HS-5 (cell line): ENCODE results near the gene KRT27.
A peak's percentile ranks its signal among the peaks of the same experiment; 100 is the strongest.

Experiments
- DNase-seq: peaks from one replicate; pipeline ENCODE4 v3.0.0-alpha.2; 2012; ENCODE audit warnings: low read depth

KRT27 gene

DNA sequence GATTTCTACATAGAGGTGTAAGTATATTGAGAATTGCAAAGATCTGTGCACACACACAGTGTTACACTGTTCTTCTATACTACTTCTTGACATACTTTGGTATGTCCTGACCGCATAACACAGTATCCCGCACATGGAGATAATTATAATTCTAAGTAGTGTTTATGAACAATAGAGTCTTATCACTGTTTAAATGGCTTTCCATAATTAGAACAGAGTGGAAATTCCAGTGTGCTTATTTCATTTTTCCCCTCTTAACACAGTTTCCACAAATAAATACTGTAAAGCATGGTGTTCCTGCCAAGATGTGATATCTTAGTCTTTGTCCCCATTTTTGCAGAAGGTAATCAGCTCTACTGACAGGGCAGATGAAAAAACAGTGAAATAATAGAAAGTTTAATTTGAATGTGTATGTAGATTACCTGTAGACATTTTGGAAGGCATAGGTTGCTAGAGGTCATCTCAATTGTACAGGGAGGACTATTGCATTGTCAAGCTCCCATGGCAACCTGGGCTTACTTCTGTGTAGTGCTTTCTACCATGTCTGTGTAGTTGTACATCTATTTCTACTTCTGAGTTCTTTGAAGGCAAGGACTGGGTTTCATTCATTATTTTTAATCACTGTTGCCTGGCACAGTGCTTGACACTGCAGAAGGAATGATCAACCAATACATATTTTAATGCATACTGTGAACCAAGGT, 27.5 kb upstream of the KRT27 start:
- no peak for DNase-seq

DNA sequence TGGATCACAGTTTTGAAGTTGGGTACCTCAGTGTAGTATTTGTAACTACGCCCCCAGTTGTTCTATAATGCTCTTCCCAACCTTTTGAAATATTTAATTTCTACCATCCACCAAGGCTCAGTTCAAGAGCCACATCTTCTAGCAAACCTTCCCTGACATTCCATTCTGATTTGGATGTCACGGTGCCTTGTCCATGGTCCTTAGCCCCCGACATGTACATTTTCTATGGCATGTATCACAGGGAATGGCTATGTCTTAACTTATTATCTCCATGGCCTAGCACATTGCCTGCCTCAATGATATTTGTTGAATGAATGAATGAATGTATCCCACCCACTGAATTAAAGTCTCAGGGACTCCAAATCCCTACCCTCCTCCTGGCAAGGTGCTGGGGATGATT, 23.8 kb upstream of the KRT27 start:
- no peak for DNase-seq

DNA sequence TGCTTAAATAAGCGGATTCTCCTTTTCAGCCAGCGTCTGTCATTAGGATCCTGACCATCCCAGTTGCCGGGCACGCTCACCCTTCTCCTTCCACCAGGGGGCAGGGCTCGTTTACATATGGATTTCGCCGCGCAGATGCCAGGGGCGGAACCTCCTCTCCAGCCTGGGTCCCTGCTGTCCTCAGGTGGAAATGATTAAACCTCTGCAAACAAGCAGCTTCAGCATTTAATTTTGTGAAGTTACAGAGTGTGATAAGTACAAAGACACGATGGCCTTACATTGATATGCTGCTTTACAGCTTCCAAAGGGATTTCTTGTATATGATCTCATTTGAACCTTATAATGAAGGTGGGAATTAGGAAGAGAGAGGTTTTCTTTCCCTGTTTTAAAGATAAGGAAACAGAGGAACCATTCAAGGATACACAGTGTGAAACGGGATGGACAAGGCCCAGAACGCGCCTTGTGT, 21.3 kb upstream of the KRT27 start:
- peak; percentile 44 for DNase-seq

DNA sequence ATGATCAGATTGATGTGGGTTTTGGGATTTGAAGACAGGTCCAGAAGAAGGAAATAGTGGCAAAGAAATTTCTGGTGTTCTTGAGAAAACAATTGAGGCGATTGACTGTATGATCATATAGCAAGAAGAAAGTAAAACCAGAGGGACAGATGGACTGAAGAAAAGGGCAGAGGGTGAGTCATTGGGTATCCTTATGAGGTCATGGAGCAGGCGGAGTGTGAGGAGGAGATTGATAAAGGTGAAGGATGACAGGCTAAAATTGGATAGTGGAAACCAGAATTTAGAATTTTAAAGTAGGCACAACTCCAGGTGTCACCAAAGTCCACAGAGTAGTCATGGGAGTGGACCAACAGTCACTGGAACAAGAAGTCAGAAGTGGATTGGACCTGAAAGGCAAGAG, 18.8 kb upstream of the KRT27 start:
- DNase-seq = no peak

DNA sequence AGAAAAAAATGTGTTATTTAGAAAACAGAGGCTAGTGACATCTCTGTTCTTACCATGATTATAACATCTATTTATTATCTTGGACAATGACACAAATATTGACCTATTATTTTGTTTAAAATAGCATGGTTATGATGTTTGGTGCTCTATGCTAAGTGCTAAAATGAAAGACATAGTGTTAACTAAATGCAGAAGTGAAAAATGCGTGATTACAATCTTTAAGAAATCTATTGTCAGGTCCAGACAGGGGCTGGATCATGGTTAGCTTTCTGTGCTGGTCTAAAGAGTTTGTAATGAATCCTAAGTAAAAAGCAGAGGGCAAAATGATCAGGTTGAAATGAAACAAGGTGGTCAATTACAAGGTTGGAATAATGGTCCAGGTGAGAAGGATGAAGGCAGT, 18.0 kb upstream of the KRT27 start:
- DNase-seq = no peak

DNA sequence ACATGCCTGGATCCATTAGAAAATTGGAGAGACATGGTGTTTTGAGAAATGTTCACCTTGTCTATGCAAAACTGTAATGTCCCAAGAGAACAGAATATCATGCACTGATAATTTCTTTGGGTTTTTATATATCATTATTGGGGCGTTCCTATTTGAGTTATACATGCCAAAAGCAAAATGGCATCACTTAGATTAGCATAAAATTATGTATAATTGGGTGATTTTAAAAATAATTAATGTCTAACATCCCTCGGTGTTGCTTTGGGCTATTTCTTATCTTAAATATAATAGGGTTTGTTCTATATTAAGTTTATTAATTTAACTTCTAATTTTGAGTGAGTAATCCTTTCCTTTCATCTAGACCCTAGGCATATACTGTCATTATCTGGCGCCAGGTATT, 17.5 kb upstream of the KRT27 start, which contains the start of gene KRT28:
Gene KRT28, minus strand, starts transcription at position 101 of the 400 bp plus-strand sequence. Its CDS starts 66 bp downstream, at position 35.
- DNase-seq = no peak

DNA sequence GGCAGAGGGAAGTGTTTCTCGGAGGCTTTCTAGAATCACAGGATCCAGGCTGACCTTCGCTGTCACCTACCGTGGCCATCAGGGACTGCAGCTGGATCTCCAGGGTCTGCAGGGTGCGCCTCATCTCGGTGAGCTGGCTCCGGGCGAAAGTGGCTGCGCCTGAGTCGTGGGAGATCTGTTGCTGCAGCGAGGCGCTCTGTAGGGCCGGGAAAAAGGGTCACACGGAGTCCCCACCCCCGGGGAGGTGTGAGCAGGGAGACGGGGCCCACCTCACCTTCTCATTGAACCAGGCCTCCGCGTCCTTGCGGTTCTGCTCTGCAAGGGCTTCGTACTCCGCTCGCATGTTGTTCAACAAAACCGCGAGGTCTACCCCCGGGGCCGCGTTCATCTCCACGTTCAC, 14.5 kb upstream of the KRT27 start:
- no peak for DNase-seq

DNA sequence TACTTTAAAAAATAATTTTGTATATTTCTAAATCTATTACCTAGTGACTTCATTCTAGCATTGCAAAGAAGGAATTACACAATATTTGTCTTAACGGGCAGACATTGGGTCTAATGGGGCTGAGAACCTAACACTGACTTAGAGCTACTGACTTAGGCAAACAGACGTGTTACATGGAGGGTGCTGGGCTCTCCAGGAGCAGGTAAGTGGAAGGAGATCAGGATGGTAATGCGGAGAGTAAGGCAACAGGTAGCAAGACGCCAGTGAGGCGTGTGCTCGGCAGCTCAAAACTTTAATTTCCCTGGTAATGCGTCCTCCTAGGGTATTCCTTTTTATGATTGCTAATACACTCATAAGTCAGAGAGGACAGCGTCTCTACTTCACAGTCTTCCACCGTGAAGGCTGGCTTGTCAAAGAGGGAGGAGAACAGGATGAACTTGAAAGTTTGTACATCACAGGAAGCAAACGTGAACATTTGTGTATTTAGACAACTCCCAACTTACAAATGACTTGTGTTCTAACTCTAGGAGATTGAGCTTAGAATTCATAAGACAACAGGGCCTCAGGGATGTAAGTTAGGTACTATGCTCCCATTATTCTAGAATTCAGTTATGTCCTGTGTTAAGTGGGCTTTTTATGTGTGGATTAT, 12.8 kb upstream of the KRT27 start:
- DNase-seq = no peak

DNA sequence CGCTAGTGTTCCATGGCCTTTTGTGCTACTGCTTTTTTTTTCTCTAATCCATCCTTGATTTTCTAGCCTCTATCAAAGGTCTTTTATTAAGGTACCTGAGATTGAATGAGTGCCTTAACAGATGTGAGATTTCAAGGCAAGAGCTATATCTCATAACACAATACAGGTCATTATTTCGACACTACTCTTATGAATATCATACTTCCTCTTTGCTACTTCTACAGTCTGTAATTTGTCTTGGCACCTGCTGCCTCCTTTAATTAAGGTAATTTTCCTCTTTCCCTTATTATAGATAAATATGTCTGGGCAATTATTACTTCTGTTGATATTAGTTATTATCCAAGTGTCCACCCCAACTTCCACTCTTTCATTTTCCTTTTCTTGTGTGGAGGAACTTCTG, 12.1 kb upstream of the KRT27 start:
- no peak for DNase-seq

DNA sequence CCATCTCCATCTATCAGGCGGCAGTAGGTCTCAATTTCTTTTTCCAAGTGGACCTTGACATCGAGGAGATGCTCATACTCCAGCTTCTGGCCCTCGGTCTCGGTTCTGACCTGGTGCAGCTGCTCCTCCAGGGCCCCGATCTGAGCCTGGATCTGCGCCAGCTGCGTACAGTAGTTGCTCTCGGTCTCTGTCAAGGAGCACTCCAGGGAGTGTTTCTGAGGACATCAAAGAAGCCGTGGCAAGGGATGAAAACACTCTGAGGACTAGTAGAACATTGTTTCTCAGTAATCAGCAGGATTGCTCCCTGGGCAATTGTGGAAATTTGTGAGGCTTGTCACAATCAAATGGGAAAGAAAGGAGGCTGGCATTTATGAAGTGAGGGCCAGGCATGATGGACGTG, 11.5 kb upstream of the KRT27 start:
- no peak for DNase-seq

DNA sequence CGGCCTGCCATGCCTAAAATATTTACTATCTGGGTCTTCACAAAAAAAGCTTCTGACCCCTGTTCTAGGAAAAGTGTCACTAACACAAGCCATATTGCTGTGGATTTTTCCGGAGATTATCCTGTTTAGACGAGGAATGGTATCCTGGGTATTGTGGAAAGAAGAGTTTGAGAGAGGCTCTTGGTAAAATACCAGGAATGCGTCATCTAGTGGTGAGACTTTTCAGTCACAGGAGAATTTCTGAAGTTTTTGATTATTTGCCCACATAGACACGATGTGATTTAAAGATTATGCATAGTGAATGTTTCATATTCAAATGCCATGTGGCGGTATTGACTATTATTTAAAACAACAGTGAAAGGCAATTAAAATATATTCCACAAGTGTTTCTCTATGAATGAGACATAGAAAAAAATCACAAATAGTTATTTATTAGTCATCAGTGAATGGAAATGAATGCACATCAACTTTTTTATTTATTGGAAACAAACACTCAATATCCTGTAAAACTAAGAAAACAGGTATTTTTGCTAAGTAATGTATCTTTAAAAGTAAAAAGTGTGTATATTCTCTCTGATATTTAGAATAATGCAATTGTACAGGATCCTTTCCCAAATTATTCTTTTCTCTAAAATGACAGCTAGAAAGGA, 9.6 kb upstream of the KRT27 start:
- no peak for DNase-seq

DNA sequence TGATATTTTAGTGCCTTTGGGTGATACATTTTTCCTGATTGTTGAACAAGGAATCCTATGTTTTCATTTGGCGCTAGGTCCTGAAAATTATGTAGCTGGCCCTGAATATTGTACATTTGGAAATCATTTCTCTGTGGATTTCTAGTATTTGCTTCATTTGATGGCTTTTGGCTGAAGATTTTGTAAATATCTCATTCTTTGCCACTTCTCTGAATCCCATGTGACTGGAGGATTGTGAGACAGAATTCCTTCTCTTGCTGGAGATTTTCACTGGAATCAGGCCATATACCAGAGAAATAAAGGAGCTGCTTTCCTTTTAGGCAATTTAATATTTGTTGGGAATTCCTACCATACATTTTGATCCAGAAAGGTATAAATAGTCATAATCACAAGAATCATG, 8.8 kb upstream of the KRT27 start:
- no peak for DNase-seq

DNA sequence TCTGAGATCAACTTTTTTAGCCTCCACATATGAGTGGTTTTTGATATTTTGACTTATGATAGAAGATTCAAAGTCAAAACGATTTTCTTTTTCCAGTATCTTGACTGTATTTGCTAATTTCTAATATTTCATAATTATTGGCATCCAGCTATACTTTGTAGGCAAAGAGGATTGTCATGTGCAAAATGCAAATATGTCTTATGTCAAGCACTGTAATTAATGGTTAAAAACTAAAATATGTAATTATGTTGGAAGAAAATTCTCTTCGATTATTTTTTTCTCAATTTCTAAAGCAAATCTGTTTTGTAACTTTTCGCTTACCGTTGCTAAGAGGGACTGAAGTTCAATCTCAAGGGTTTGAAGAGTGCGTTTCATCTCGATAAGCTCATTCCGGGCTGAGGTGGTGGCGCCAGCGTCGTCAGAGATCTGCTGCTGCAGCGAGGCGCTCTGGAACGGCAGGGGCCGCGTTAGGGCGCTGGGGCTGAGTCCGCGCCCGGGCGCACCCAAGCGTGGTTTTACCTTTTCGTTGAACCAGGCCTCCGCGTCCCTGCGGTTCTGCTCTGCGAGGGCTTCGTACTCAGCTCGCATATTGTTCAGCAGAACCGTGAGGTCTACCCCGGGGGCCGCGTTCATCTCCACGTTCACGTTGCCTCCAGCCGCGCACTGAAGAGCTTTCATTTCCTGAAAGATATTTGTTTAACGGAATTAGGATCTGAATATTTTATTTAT, 3.0 kb downstream of the KRT27 start:
- DNase-seq = no peak

DNA sequence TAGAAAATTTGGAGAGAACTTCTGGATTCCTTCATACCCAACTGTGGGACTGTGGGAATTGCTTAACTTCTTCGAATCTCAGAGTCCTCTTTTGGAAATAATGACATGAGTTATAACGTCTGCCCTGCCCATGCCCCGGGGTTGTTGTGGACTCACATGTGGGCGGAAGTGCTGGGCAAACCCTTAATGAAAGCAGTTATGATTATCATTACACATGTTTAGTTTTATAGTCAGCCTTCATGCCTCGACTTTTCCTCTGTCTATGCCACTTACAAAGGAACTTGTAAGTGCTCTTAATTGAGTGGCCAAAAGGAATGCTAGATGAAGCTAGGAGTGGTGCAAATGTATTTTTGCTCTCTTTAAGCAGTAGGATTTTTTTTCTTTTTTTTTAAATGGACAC, 3.9 kb downstream of the KRT27 start:
- no peak for DNase-seq

DNA sequence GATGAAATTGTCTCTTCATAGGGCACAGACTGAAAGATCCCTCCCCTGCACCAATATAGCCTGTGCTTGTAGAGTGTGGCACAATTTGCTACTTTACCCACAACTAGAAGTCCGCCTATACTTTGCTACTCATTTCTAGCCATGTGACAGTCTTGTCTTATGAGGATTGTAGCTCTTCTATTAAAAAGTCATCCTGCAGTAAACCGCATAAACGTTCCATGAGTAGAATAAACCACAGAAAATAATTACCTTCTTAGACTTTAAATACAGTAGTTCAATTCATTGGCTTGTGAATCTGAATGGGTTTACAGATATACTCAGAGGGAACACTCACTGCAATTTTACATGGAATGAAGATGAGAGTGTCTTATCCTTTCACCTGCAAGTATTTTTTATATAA, 4.4 kb downstream of the KRT27 start:
- DNase-seq = no peak

DNA sequence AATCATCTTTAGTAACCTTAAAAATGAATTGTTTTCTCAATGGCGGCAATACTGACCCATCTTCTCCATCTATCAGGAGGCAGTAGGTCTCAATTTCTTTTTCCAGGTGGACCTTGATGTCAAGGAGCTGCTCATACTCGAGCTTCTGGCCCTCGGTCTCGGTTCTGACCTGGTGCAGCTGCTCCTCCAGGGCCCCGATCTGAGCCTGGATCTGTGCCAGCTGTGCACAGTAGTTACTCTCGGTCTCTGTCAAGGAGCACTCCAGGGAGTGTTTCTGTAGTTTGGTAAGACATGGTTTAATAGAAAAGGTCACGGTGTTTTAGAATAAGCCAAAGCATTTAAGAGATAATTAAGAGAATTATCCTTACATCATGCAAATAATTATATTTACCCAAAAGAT, 4.9 kb downstream of the KRT27 start:
- DNase-seq = no peak

DNA sequence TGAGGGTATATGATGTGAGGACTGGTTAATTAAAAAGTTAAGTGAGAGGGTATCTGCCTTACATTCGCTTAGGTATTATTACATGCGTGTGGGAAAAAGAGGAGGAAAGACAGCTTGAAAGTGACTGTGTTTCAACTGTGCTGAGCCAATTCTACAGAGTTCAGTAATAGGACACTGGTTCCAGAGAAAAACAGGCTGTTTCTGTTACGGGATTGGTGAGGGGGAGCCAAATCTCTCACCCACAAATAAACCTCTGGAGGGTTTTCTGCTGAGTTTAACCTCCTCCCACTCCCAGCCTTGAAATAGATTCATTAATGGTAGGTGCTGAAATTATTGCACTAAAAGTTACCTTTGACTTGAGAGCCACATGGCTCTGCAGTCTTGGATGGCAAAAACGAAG, 6.4 kb downstream of the KRT27 start:
- DNase-seq = no peak

DNA sequence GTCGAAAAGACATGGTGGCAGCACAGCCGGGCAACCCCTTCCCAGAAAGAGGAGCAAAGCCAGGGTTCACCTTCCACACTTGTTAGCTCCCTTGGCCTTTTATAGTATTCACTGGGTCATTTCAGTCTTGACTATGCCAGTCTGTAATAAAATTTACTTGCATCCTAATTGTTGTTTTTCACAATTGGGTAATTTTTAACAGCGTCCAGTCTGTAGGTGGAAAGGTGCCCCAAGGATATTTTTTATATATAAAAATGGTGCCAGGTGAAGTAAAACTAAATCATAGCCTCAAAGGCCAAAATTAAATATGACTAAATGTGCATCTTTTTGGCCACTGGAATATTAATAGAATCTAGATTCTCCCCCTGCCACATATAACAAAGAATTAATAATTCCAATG, 10.2 kb downstream of the KRT27 start, which contains the start of gene KRT26:
Gene KRT26, minus strand, starts transcription at position 101 of the 400 bp plus-strand sequence. Its CDS starts 88 bp downstream, at position 13.
- DNase-seq = no peak

DNA sequence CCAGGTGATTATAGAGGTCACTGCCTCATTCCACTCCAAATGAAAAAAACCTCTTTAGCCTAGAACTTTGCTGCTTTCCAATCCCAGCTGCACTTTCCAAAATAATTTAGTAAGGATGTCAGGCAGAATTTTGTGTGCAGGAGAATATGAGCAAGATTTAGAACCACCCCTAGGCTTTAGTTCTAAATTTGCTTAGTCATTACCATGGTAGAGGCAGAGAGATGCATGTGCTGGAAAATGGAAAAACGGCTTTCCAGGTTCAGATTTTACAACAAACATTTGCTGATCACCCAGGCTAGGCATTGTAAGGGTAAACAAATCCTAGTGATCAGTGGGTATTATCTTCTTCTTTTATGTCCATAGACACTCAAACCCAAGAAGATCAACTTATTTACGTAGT, 16.7 kb downstream of the KRT27 start:
- no peak for DNase-seq

DNA sequence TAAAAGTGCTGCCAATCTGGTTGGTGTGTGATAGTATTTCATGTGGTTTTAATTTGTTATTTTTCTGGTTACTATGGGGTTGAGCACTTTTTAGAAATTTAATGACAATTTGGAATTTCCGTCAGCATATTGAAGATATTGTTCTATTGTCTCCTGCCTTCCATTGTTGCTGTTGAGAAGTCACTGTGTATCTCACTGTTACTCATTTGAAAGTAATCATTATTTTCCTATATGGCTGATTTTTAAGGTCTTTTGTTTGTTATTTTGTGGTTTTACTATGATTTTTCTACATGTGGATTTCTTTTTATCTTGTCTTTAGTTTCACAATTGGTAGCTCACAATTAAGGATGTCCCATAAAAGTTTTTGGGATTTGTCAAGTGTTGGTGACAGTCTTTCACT, 18.6 kb downstream of the KRT27 start:
- DNase-seq = no peak

DNA sequence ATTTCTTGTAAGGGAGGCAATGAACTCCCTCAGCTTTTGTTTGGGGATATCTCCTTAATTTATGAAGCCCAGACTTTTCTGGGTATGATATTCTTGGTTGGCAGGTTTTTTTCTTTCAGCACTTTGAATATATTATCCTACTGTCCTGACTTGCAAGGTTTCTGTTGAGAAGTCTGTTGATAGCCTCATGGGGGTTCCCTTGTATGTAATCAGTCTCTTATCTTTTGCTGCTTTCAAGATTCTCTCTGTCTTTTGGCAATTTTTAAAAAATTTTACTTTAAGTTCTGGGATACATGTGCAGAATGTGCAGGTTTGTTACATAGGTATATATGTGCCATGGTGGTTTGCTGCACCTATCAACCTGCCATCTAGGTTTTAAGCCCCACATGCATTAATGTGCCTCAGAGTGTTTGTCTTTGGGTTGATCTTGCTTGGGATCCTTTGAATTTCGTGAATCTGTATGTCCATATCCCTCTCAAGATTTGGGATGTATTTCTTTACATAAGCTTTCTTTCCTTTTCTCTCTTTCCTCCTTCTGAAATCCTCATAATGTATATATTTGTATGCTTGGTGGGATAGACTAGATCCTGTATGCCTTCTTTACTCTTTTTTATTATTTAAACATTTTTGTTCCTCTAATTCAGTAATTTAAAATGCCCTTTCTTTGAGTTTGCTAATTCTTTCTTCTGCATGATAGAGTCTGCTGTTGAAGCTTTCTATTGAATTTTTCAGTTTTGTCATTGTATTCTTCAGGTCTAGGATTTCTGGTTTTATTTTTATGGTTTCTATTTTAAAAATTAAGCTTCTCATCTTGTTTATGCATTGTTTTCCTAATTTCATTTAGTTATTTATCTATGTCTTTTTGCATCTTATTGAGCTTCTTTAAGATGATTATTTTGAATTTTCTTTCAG, 22.0 kb downstream of the KRT27 start:
- no peak for DNase-seq

DNA sequence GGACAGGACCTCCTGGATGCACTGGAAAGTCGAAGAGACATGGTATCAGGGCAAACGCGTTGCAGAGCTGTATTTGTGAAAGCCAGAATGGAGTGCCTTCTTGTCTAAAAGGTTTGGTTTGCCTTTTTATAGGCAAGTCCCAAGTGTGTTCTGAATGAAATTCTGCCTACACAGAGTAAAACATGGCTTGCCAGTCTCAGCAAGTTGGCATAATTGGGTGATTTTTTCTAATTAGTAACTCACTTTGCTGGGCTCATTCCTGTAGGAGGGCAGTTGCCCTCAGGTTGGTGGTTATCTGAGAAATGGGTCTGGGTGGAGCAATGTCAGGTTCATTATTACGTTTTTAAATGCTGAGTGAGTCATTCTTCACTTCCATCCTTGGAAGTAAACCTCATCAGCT, 27.1 kb downstream of the KRT27 start, which contains the start of gene KRT25:
Gene KRT25, minus strand, starts transcription at position 101 of the 400 bp plus-strand sequence. Its CDS starts 60 bp downstream, at position 41.
- no peak for DNase-seq
